K562 (cell line): ENCODE measurements around the gene CRHR1.

ENCODE experiments used
- CHD4 ChIP-seq: fragments of 200-600 bp; sonication (generic); IDR thresholded peaks from 3 replicates; pipeline ENCODE4 v1.6.1; 2012; ENCODE audit warnings: low read depth, mild to moderate bottlenecking, mixed read lengths, low read length, inconsistent platforms; ENCODE audit not compliant: insufficient read depth, insufficient replicate concordance, poor library complexity, severe bottlenecking
- CTCF ChIP-seq, 3 experiments: IDR thresholded peaks in 2 of 3; conservative IDR thresholded peaks in 1 of 3; 2 replicates each; pipeline ENCODE4 v1.5.1; 2011 to 2012; ENCODE audit warnings: low read length in 3 of 3, mild to moderate bottlenecking in 3 of 3, control low read depth in 2 of 3, improper control_type of control experiment in 1 of 3, inconsistent platforms in 1 of 3, low read depth in 1 of 3, mixed read lengths in 1 of 3, moderate library complexity in 1 of 3; ENCODE audit not compliant: insufficient read depth in 2 of 3
- POLR2A ChIP-seq: fragments of 450-650 bp; conservative IDR thresholded peaks from 2 replicates; pipeline ENCODE4 v1.6.1; 2016
- RFX5 ChIP-seq: IDR thresholded peaks from 2 replicates; pipeline ENCODE4 v1.6.1; 2011; ENCODE audit warnings: low read depth, mild to moderate bottlenecking, improper control_type of control experiment, low read length

- TF ChIP-seq CTCF (IDR thresholded peaks at IDR 0.05 in 2 of 3, conservative IDR thresholded peaks at IDR 0.05 in 1 of 3; ENCODE audit: insufficient read depth in 2 of 3, low read depth in 1 of 3, low read length in 3 of 3), result 0 out of 6 replicates have a peak, but pooled peaks of 1 of the 3 experiments have one; percentile 29
- TF ChIP-seq POLR2A, result no peak
- no peak for TF ChIP-seq CHD4
- TF ChIP-seq RFX5, result no peak
Measured at GRCh38 chr17:45848405-45848804, 64.3 kb downstream of the CRHR1 start.
